ENCODE data around the gene RECQL5.

RECQL5 gene

DNA sequence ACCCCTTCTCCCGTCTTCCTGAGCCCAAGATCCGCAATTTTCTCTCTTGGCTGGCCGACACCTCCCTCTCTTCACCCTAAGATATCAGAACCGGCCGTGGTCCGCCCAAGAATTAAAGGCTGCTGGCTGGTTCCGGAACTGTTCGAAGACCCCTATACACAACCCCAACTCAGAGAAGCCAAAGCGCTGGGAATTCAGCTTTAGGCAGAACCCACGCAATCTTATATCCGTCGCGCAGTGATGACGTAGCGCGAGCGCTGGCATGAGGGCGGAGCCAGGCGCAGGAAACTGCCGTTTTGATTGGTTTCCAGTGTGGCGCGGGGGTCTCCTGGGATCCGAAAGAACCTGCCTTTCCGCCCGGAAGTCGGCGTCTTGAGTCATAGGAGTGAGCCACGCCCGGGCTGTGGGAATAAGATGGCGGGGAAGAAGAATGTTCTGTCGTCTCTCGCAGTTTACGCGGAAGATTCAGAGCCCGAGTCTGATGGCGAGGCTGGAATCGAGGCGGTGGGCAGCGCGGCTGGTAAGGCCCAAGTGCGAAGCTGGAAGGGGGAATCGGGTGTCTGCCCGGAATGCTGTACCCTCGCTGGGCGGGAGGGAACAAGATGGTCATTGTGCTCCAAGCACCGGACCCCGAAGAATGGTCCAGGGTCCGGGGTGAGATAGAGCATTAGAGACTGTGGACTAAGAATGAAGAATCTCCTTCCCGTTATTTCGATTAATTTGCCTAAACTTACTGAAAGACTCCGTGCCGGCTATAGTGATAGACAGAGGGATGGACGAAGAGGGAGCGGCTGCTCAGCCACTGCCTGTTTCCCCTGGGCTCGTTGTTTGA is at the start of gene RECQL5, which contains the start of gene SAP30BP:
TSS of gene RECQL5 (minus strand) at position 196 of the 832 bp plus-strand sequence. CDS start 597 bp downstream, outside the sequence.
TSS of gene SAP30BP (plus strand) at position 380 of the 832 bp plus-strand sequence. CDS start at position 415, 35 bp downstream.
- Histone ChIP-seq H3K9ac (ENCODE audit: low read depth, low read length) (peak within 1 kb of the TSS; percentile 96), H3K4me1 (ENCODE audit: insufficient read depth, low read length) (0 out of 2 replicates have a peak, but pooled peaks cover 4% of the 10 kb centered on the region), H3K4me3 (ENCODE audit: low read length) (peak within 1 kb of the TSS; percentile 99), H3K36me3 (ENCODE audit: insufficient read depth, low read depth, low read length) (peaks cover 59% of the 10 kb centered on the region), H3K9me3 (ENCODE audit: insufficient read depth, low read depth, low read length) (no peaks in the 10 kb centered on the region), H3K27me3 (ENCODE audit: insufficient read depth, low read length) (no peaks in the 10 kb centered on the region), H3K27ac (ENCODE audit: low read length) (peak within 1 kb of the TSS; percentile 49)

DNA sequence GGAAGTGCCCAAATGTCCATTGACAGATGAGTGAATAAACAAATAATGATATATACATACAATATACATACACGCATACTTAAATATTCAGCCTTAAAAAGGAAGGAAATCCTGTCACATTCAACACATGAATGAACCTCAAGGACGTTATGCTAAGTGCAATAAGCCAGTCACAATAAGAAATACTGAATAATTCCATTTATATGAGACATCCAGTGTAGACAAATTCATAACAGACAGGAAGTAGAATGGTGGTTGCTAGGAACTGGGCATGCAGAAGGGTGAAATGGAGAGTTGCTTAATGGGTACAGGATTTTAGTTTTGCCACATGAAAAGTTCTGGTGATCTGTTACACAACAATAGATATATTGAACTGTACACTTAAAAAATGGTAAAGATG is 45.5 kb upstream of the RECQL5 start:
- H3K9me3 ChIP-seq (ENCODE audit: insufficient read depth, low read depth, low read length), result no peaks in the 10 kb centered on the region
- no peak overlapping the region for H3K4me3 ChIP-seq (ENCODE audit: low read length)
- no peaks in the 10 kb centered on the region for H3K27me3 ChIP-seq (ENCODE audit: insufficient read depth, low read length)
- no peak overlapping the region for H3K27ac ChIP-seq (ENCODE audit: low read length)
- no peak overlapping the region for H3K9ac ChIP-seq (ENCODE audit: low read depth, low read length)
- H3K36me3 ChIP-seq (ENCODE audit: insufficient read depth, low read depth, low read length), result peaks cover 11% of the 10 kb centered on the region
- H3K4me1 ChIP-seq (ENCODE audit: insufficient read depth, low read length), result no peaks in the 10 kb centered on the region

DNA sequence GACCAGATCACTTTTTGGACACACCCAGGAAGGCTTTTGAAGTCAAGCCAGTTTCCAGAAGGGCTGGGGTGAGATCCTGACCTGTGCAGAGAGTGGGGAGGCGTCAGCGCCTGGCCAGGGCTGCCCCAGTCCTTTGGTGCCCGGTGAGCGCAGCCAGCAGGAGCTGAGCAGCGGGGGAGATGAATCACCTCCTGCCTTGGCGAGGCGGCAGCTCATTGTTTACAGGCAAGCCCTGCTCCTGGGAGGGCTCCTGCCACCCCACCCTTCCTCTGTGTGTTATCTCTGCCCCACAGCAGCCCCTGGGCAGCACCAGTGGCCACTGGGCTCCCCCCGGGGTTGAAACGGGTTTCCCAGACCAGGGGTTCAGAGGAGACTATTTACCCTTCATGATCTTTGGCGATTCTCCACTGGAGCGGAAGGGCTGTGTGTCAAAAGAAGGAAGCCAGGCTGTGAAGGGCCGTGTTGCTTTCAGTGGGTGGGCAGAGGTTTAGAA is 40.2 kb upstream of the RECQL5 start:
- no peak overlapping the region for H3K27ac ChIP-seq (ENCODE audit: low read length)
- H3K27me3 ChIP-seq (ENCODE audit: insufficient read depth, low read length), result no peaks in the 10 kb centered on the region
- no peaks in the 10 kb centered on the region for H3K4me1 ChIP-seq (ENCODE audit: insufficient read depth, low read length)
- H3K4me3 ChIP-seq (ENCODE audit: low read length), result no peak overlapping the region
- peaks cover 63% of the 10 kb centered on the region for H3K36me3 ChIP-seq (ENCODE audit: insufficient read depth, low read depth, low read length)
- no peak overlapping the region for H3K9ac ChIP-seq (ENCODE audit: low read depth, low read length)
- H3K9me3 ChIP-seq (ENCODE audit: insufficient read depth, low read depth, low read length), result no peaks in the 10 kb centered on the region

DNA sequence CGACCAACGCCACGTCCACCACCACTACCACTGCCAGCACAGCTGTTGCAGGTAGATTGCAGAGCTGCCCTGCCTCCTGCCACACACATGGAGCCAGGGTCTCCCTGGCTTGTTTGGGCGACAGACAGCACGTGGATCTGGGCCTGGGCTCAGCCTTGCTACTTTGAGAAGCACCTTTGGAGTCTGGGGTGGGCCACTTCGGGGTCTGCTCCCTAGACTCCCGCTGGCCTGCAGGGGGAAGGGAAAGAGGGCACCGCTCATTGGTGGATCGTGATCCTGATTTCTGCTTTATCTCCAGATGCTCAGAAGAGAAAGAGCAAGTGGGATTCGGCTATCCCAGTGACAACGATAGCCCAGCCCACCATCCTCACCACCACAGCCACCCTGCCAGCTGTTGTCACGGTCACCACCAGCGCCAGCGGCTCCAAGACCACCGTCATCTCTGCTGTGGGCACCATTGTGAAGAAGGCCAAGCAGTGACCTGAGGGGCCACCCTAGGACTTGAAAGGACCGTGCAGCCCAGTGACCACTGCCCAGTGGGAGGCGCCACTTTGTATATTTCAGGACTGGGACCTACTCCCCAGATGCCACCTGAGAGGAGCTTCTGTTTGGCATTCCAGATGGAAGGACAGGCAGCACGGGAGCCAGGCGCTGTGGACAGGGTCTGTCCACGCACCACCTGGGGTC is 39.2 kb upstream of the RECQL5 start:
- Histone ChIP-seq H3K27ac (ENCODE audit: low read length) (no peak overlapping the region), H3K9ac (ENCODE audit: low read depth, low read length) (no peak overlapping the region), H3K4me1 (ENCODE audit: insufficient read depth, low read length) (no peaks in the 10 kb centered on the region), H3K36me3 (ENCODE audit: insufficient read depth, low read depth, low read length) (peaks cover 73% of the 10 kb centered on the region), H3K9me3 (ENCODE audit: insufficient read depth, low read depth, low read length) (no peaks in the 10 kb centered on the region), H3K4me3 (ENCODE audit: low read length) (no peak overlapping the region), H3K27me3 (ENCODE audit: insufficient read depth, low read length) (no peaks in the 10 kb centered on the region)

DNA sequence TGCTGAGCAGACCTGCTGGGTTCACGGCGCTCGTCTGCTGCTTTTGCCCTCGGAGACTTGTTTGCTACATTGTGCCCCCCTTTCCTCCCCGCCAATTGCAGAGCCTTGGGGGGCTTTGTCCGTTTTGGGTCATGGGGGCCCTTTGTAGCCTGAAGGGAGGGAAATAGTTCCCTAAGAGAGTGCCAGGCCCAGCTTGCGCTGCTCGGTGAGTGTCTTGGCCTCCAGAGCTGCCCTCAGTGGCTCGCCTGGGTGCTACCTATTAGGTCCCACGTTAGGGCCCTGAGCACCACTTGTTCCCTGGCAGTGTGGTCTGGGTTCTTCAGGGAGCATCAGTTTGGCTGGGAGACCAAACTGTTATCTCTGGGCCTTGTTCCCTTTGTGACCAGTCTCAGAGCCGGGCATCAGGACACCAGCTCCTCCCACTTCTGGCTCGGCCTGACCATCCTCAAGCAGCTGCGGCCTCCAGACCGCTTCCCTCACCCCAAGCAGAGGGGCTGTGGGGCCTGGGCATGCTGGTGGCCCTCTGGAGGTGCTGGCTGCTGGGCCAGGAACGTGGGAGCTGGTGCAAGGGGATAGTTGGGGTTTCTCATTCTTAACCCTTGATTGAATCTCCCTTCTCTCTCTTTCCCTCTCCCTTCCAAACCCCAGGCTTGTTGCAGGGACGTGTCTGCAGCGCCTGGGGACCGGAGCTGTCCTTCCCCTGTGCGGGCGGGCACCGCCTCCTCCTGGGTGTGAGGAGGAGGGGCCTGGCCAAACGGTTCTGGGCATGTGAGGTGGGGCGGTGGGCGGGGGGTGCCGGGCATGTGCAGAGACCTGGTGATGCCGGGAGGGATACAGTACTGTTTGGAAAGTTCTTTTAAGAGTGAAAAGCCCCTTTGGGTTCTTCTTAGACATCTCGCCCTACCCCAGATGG is 38.3 kb upstream of the RECQL5 start:
- Histone ChIP-seq H3K4me1 (ENCODE audit: insufficient read depth, low read length) (no peaks in the 10 kb centered on the region), H3K9ac (ENCODE audit: low read depth, low read length) (no peak overlapping the region), H3K27me3 (ENCODE audit: insufficient read depth, low read length) (no peaks in the 10 kb centered on the region), H3K9me3 (ENCODE audit: insufficient read depth, low read depth, low read length) (no peaks in the 10 kb centered on the region), H3K36me3 (ENCODE audit: insufficient read depth, low read depth, low read length) (peaks cover 82% of the 10 kb centered on the region), H3K4me3 (ENCODE audit: low read length) (no peak overlapping the region), H3K27ac (ENCODE audit: low read length) (no peak overlapping the region)

DNA sequence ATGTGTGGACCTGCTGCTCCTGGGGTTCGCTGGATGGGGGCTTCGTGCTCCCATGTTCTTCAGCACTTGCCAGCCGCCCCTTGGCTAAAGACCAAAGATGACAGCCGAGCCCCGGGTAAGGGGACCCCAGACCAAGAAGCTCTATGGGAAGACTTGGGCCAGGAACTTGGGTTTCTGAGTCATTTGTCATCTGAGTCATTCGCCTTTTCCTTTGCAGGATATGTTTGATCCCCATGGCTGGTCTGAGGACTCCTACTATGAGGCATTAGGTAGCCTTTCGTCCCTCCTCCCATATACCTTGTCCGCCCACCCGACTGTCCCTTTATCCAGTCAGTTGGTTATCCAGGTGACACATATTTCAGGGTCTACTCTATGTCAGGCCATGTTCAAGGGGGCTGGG is 36.6 kb upstream of the RECQL5 start:
- H3K36me3 ChIP-seq (ENCODE audit: insufficient read depth, low read depth, low read length), result peaks cover 96% of the 10 kb centered on the region
- H3K27me3 ChIP-seq (ENCODE audit: insufficient read depth, low read length), result no peaks in the 10 kb centered on the region
- no peaks in the 10 kb centered on the region for H3K4me1 ChIP-seq (ENCODE audit: insufficient read depth, low read length)

DNA sequence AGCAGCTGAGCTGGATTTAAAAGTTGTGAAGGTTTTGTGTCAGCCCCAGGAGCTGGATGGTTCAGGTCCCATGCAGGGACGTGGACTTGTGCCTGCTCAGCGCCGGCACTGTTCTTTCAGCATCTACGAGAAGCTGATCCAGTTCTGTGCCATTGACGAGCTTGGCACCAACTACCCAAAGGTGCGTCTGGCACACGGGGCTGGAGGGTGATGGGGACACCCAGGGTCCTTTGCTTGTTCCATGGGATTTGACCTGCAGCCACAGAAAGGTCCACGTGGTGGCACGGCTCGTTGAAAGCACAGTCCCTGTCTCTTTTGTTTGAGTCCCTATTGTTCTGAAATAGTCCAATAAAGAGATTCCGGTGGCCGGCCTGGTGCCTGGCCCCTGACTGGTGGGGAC is 36.2 kb upstream of the RECQL5 start:
- Histone ChIP-seq H3K4me3 (ENCODE audit: low read length) (no peak overlapping the region), H3K9ac (ENCODE audit: low read depth, low read length) (no peak overlapping the region), H3K9me3 (ENCODE audit: insufficient read depth, low read depth, low read length) (no peaks in the 10 kb centered on the region), H3K27ac (ENCODE audit: low read length) (no peak overlapping the region), H3K4me1 (ENCODE audit: insufficient read depth, low read length) (no peaks in the 10 kb centered on the region), H3K27me3 (ENCODE audit: insufficient read depth, low read length) (no peaks in the 10 kb centered on the region), H3K36me3 (ENCODE audit: insufficient read depth, low read depth, low read length) (peaks cover 94% of the 10 kb centered on the region)

More for the DNA sequence above, 36.6 kb upstream of the RECQL5 start:
- Histone ChIP-seq H3K27ac (ENCODE audit: low read length) (no peak overlapping the region), H3K9me3 (ENCODE audit: insufficient read depth, low read depth, low read length) (no peaks in the 10 kb centered on the region), H3K9ac (ENCODE audit: low read depth, low read length) (no peak overlapping the region), H3K4me3 (ENCODE audit: low read length) (no peak overlapping the region)

DNA sequence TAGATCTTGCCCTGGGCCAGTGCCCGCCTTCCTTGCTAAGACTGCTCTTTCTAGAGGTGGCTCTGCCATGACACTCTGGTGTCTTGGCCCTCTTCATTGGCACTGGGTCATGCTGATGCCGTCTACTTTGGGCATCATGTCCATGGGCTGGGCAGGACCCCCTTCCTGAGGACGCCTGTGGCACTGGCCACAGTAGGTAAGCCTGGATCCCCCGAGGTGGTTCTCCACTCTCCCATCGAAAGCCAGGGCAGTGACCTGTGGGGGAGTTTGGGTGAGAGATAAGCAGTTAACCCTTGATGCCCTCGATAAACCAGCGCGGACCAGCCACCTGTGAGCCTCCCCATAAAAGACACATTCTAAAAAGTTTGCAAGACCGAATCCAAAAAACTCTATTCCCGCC is 34.3 kb upstream of the RECQL5 start:
- H3K4me3 ChIP-seq (ENCODE audit: low read length), result no peak overlapping the region
- H3K27ac ChIP-seq (ENCODE audit: low read length), result no peak overlapping the region
- H3K36me3 ChIP-seq (ENCODE audit: insufficient read depth, low read depth, low read length), result peaks cover 93% of the 10 kb centered on the region
- no peaks in the 10 kb centered on the region for H3K27me3 ChIP-seq (ENCODE audit: insufficient read depth, low read length)
- H3K9me3 ChIP-seq (ENCODE audit: insufficient read depth, low read depth, low read length), result no peaks in the 10 kb centered on the region
- H3K4me1 ChIP-seq (ENCODE audit: insufficient read depth, low read length), result no peaks in the 10 kb centered on the region
- no peak overlapping the region for H3K9ac ChIP-seq (ENCODE audit: low read depth, low read length)

DNA sequence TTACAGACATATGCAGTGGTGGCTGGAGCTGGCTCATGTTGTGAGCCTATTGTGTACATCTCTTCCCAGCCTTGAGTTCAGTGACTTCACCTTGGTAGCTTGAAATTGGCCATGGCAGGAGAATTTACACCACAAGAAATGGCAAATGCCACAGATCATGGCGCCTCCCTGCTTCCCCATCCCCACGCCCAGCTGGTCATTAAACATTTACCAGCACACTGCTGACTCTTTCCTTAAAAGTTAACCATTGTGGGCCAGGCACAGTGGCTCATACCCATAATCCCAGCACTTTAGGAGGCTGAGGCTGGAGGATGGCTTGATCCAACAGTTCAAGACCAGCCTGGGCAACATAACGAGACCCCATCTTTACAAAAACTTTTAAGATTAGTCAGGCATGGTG is 31.7 kb upstream of the RECQL5 start:
- H3K4me3 ChIP-seq (ENCODE audit: low read length), result no peak overlapping the region
- no peak overlapping the region for H3K9ac ChIP-seq (ENCODE audit: low read depth, low read length)
- peaks cover 85% of the 10 kb centered on the region for H3K36me3 ChIP-seq (ENCODE audit: insufficient read depth, low read depth, low read length)
- no peak overlapping the region for H3K27ac ChIP-seq (ENCODE audit: low read length)
- no peaks in the 10 kb centered on the region for H3K27me3 ChIP-seq (ENCODE audit: insufficient read depth, low read length)
- H3K9me3 ChIP-seq (ENCODE audit: insufficient read depth, low read depth, low read length), result no peaks in the 10 kb centered on the region
- H3K4me1 ChIP-seq (ENCODE audit: insufficient read depth, low read length), result peaks cover 5% of the 10 kb centered on the region; the same call in 1 of the 2 replicates

DNA sequence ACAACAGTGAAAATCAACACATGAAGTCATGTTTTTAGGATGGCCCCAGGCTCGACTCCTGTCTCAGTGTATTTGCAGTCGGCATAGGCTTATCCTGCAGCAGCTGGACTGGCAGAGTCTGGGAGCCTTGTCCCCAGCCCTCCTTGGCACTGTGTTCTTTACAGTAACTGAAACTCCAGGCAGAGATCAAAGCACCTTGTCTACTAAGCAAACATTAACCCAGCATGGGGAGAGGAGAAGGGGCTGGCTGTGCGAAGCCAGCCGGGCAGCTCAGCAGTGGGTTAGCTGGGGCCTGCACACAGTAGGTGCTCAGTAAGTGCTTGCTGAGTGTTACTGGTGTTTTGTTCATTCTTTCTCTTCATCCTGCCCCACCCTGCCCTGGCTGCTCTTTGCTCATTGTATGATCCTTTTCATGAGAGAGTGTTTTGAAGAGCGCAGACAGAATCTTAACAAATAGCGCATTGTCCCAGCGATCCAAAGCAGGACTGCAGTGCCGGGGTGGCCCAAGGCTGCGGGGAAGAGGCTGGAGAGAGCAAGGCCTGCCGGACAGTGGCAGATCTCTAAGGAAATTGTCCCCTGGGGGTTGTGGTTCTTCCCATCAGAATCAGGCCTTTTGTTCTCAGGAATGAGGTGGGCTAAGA is 30.8 kb upstream of the RECQL5 start:
- H3K4me1 ChIP-seq (ENCODE audit: insufficient read depth, low read length), result peaks cover 14% of the 10 kb centered on the region; the same call in 1 of the 2 replicates
- no peaks in the 10 kb centered on the region for H3K9me3 ChIP-seq (ENCODE audit: insufficient read depth, low read depth, low read length)
- peaks cover 79% of the 10 kb centered on the region for H3K36me3 ChIP-seq (ENCODE audit: insufficient read depth, low read depth, low read length)
- H3K27ac ChIP-seq (ENCODE audit: low read length), result no peak overlapping the region
- no peaks in the 10 kb centered on the region for H3K27me3 ChIP-seq (ENCODE audit: insufficient read depth, low read length)
- no peak overlapping the region for H3K4me3 ChIP-seq (ENCODE audit: low read length)
- H3K9ac ChIP-seq (ENCODE audit: low read depth, low read length), result no peak overlapping the region

DNA sequence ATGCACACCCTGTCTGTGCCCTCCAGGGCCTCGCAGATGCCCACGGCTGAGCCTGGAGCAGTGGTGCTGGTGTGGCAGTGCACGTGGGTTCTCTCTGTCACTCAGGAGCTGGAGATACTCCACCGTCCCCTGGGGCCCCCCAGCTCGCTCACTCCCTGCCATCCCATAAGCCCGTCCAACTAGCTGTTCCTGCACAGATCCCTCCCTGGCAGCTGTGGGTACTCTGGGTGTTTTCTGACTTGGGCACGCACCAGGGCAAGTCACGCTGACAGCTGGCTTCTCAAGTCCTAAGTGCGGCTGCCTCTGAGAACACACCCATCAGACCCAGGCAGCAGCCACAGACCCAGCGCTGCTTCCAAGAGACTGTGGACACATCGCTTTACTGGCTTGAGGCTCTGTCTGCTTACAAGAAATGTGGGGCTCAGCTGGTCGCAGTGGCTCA is 28.9 kb upstream of the RECQL5 start:
- H3K36me3 ChIP-seq (ENCODE audit: insufficient read depth, low read depth, low read length), result peaks cover 70% of the 10 kb centered on the region

More for the DNA sequence above, 28.9 kb upstream of the RECQL5 start:
- Histone ChIP-seq H3K27me3 (ENCODE audit: insufficient read depth, low read length) (no peaks in the 10 kb centered on the region), H3K9me3 (ENCODE audit: insufficient read depth, low read depth, low read length) (no peaks in the 10 kb centered on the region), H3K9ac (ENCODE audit: low read depth, low read length) (no peak overlapping the region), H3K27ac (ENCODE audit: low read length) (no peak overlapping the region), H3K4me3 (ENCODE audit: low read length) (no peak overlapping the region), H3K4me1 (ENCODE audit: insufficient read depth, low read length) (peaks cover 19% of the 10 kb centered on the region; the same call in 1 of the 2 replicates)
